HCT116 (cell line): ENCODE results near the gene CD83. TPM values are rescaled to one million over a fixed set of nuclear protein-coding genes. Genes with fewer than 3 reads are reported as not detected.

Experiments used
- ATAC-seq: fragments of 200-7000 bp; cut with Tn5 transposase; 2 replicates; pipeline ENCODE4 v1.9.1; 2020; ENCODE audit warnings: mild to moderate bottlenecking, moderate library complexity
- BruUV-seq: library from RNA; stranded (reverse); fragments of 400-500 nt; replicated peaks from 2 replicates; lab custom pipeline; 2021; lab: Mats Ljungman, UMichigan
- CTCF ChIA-PET: fragments of 300-600 bp; sonication (Branson Sonifier 250); formaldehyde crosslinking; loops from one replicate; lab custom pipeline; 2021; ENCODE audit warnings: antibody characterized with exemption; lab: Charles Lee
- POLR2A ChIA-PET: fragments of 300-600, 350-600 bp; sonication (Branson Sonifier 250); formaldehyde crosslinking; loops from one replicate; lab custom pipeline; 2021; ENCODE audit warnings: antibody characterized with exemption; lab: Charles Lee
- RAD21 ChIA-PET, 2 experiments: fragments of 300-600 bp; sonication (Branson Sonifier 250); formaldehyde crosslinking; loops; one replicate each; lab custom pipeline; 2023; ENCODE audit warnings: low total read pairs in 2 of 2; ENCODE audit not compliant: uncharacterized antibody in 2 of 2, unreplicated experiment in 2 of 2, low non-redundant PET in 1 of 2; lab: Charles Lee
- DNase-seq: peaks from one replicate; pipeline ENCODE4 v3.0.0-alpha.2; 2010; ENCODE audit warnings: low read depth, low spot score
- H2AFZ ChIP-seq: fragments of 200-600 bp; shearing (Covaris generic), sonication (generic); 2 replicates; pipeline ENCODE4 v1.6.1; 2017; ENCODE audit warnings: low read depth, mixed run types, mixed read lengths, antibody characterized with exemption, low read length; ENCODE audit not compliant: poor library complexity, severe bottlenecking
- H3K27ac ChIP-seq: 2 replicates; pipeline ENCODE4 v1.5.1; 2012; ENCODE audit warnings: low read depth, low read length
- H3K27me3 ChIP-seq: fragments of 200-600 bp; sonication (generic); 2 replicates; pipeline ENCODE4 v1.6.1; 2016; ENCODE audit warnings: mixed run types, low read length, mixed read lengths; ENCODE audit not compliant: insufficient read depth
- H3K36me3 ChIP-seq, 2 experiments: fragments of 200-500 bp in 1 of 2; fragments of 200-600 bp in 1 of 2; sonication (Bioruptor generic) in 1 of 2; sonication (generic) in 1 of 2; 2 replicates each; pipeline versions ENCODE4 v1.5.1 to v1.6.1; 2014 to 2016; ENCODE audit warnings: low read length in 2 of 2, inconsistent platforms in 1 of 2, mixed read lengths in 1 of 2, mixed run types in 1 of 2; ENCODE audit not compliant: insufficient read depth in 2 of 2, control insufficient read depth in 1 of 2
- H3K4me1 ChIP-seq, 2 experiments: fragments of 200-600 bp in 1 of 2; sonication (generic) in 1 of 2; 2 replicates each; pipeline versions ENCODE4 v1.5.1 to v1.6.1; 2012 to 2017; ENCODE audit warnings: low read length in 2 of 2, inconsistent platforms in 1 of 2, mild to moderate bottlenecking in 1 of 2, mixed read lengths in 1 of 2, mixed run types in 1 of 2, moderate library complexity in 1 of 2; ENCODE audit not compliant: insufficient read depth in 2 of 2, control insufficient read depth in 1 of 2
- H3K4me2 ChIP-seq: fragments of 200-600 bp; sonication (generic); 2 replicates; pipeline ENCODE4 v1.6.1; 2017; ENCODE audit warnings: mixed run types, low read length, mixed read lengths
- H3K4me3 ChIP-seq, 2 experiments: fragments of 200-600 bp in 1 of 2; sonication (generic) in 1 of 2; replicated peaks in 1 of 2; 2 replicates each; pipeline ENCODE4 v1.5.1; 2011 to 2016; ENCODE audit warnings: low read length in 2 of 2, control low read depth in 1 of 2, low read depth in 1 of 2, mild to moderate bottlenecking in 1 of 2, mixed read lengths in 1 of 2, mixed run types in 1 of 2
- H3K79me2 ChIP-seq: fragments of 200-600 bp; sonication (generic); 2 replicates; pipeline ENCODE4 v1.6.1; 2017; ENCODE audit warnings: mild to moderate bottlenecking, mixed run types, low read length, moderate library complexity, mixed read lengths; ENCODE audit not compliant: insufficient read depth
- H3K9ac ChIP-seq: fragments of 200-600 bp; sonication (generic); 2 replicates; pipeline ENCODE4 v1.6.1; 2016; ENCODE audit warnings: low read length, mixed read lengths
- H3K9me2 ChIP-seq: fragments of 200-600 bp; sonication (generic), shearing (Covaris generic); 2 replicates; pipeline ENCODE4 v1.6.1; 2017; ENCODE audit warnings: mixed run types, mild to moderate bottlenecking, moderate library complexity; ENCODE audit not compliant: insufficient read depth
- H3K9me3 ChIP-seq, 2 experiments: fragments of 200-500 bp in 1 of 2; fragments of 200-600 bp in 1 of 2; sonication (Bioruptor generic) in 1 of 2; sonication (generic) in 1 of 2; 2 replicates each; pipeline ENCODE4 v1.6.1; 2014 to 2017; ENCODE audit warnings: low read length in 2 of 2, mixed read lengths in 2 of 2, inconsistent platforms in 1 of 2, low read depth in 1 of 2, mild to moderate bottlenecking in 1 of 2, mixed run types in 1 of 2, moderate library complexity in 1 of 2; ENCODE audit not compliant: control insufficient read depth in 1 of 2, insufficient read depth in 1 of 2
- H4K20me1 ChIP-seq: fragments of 200-600 bp; sonication (generic), shearing (Covaris generic); 2 replicates; pipeline ENCODE4 v1.6.1; 2017; ENCODE audit warnings: mixed run types, mild to moderate bottlenecking, moderate library complexity; ENCODE audit not compliant: insufficient read depth
- CEBPB ChIP-seq: IDR thresholded peaks from 2 replicates; pipeline ENCODE4 v1.6.1; 2012; ENCODE audit warnings: low read depth
- EGR1 ChIP-seq: IDR thresholded peaks from 2 replicates; pipeline ENCODE4 v1.6.1; 2012; ENCODE audit warnings: low read depth
- ELF1 ChIP-seq: IDR thresholded peaks from 2 replicates; pipeline ENCODE4 v1.6.1; 2012; ENCODE audit warnings: low read depth, borderline replicate concordance
- EZH2phosphoT487 ChIP-seq: fragments of 200-600 bp; IDR thresholded peaks from 2 replicates; pipeline ENCODE4 v1.6.1; 2018; ENCODE audit warnings: antibody characterized with exemption, borderline replicate concordance
- FOSL1 ChIP-seq: IDR thresholded peaks from 2 replicates; pipeline ENCODE4 v1.6.1; 2012; ENCODE audit warnings: low read depth
- JUND ChIP-seq: IDR thresholded peaks from 2 replicates; pipeline ENCODE4 v1.6.1; 2012
- POLR2A ChIP-seq: IDR thresholded peaks from 2 replicates; pipeline ENCODE4 v1.7.0; 2011; ENCODE audit warnings: borderline replicate concordance; ENCODE audit not compliant: insufficient read depth, insufficient read length; ENCODE audit errors: extremely low read depth
- POLR2AphosphoS5 ChIP-seq: IDR thresholded peaks from 2 replicates; pipeline ENCODE4 v1.6.1; 2011; ENCODE audit warnings: mild to moderate bottlenecking, low read depth, low read length, moderate library complexity
- RAD21 ChIP-seq: IDR thresholded peaks from 2 replicates; pipeline ENCODE4 v1.6.1; 2012; ENCODE audit warnings: low read depth, mild to moderate bottlenecking
- SIN3A ChIP-seq: IDR thresholded peaks from 2 replicates; pipeline ENCODE4 v1.6.1; 2012; ENCODE audit warnings: low read depth
- SP1 ChIP-seq: IDR thresholded peaks from 2 replicates; pipeline ENCODE4 v1.6.1; 2012; ENCODE audit warnings: low read depth
- SRF ChIP-seq: IDR thresholded peaks from 2 replicates; pipeline ENCODE4 v1.6.1; 2012; ENCODE audit warnings: low read depth
- TCF7L2 ChIP-seq: IDR thresholded peaks from 2 replicates; pipeline ENCODE4 v1.7.0; 2011; ENCODE audit warnings: borderline replicate concordance, inconsistent platforms; ENCODE audit not compliant: insufficient read depth, insufficient read length; ENCODE audit errors: extremely low read depth
- YY1 ChIP-seq: IDR thresholded peaks from 2 replicates; pipeline ENCODE4 v1.6.1; 2011; ENCODE audit warnings: low read length, low read depth, moderate library complexity, mild to moderate bottlenecking; ENCODE audit not compliant: insufficient replicate concordance; ENCODE audit errors: extremely low read depth
- ZFX ChIP-seq: fragments of 450-650 bp; IDR thresholded peaks from 2 replicates; pipeline ENCODE4 v1.6.1; 2017
- intact Hi-C: fragments of 100-400 bp; cut with micrococcal nuclease; formaldehyde crosslinking; loops from 2 replicates; pipeline ENCODE4 v1.10.0; 2022
- total RNA-seq: library from RNA; stranded (reverse); gene quantifications from one replicate; pipeline ENCODE4 v1.2.1, GENCODE V29; 2021; ENCODE audit not compliant: unreplicated experiment
- TF ChIP-seq, protein P1 (sequence below): IDR thresholded peaks from 2 replicates; pipeline ENCODE4 v1.6.1; 2012; ENCODE audit warnings: low read depth
- TF ChIP-seq, protein P2 (sequence below): IDR thresholded peaks from 2 replicates; pipeline ENCODE4 v1.6.1; 2011; ENCODE audit warnings: mild to moderate bottlenecking, low read length, moderate library complexity; ENCODE audit not compliant: insufficient replicate concordance; ENCODE audit errors: extremely low read depth

CD83 gene
- total RNA-seq, 1 experiment from 2014 or later = 6.0 TPM

DNA sequence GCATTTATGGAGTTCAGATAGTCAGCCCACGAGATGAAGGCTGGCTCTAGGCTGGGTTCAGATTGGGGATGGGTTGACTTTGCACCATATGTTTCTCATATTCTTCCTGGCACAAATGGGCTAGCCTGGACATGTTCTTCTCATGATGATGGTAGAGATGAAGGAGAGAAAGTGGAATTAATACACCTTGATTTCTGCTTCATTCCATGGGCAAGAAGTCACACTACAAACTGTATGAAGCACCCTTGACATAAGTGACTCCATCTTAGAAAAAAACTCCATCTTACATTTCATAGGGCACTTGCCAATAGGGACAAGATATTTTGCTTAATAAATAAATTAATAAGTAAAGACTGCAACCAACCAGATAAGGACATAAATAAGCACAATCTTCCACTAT lies 12.0 kb upstream of the CD83 start:
- ChIA-PET RAD21 (no interaction called here), POLR2A (no interaction called here), CTCF (no interaction called here)
- Histone ChIP-seq H3K9me3 (peaks cover 0 to 8% of the 10 kb centered on the region in 2 experiments; a peak in 2 of 4 replicates), H3K27me3 (no peaks in the 10 kb centered on the region), H3K36me3 (no peaks in the 10 kb centered on the region), H3K27ac (no peak overlapping the region), H3K4me1 (no peaks in the 10 kb centered on the region), H3K9me2 (no peaks in the 10 kb centered on the region), H3K4me2 (no peak overlapping the region), H4K20me1 (no peaks in the 10 kb centered on the region), H3K4me3 (no peak overlapping the region), H2AFZ (no peak overlapping the region), H3K9ac (no peak overlapping the region), H3K79me2 (no peaks in the 10 kb centered on the region)
- no TSS peak for BruUV-seq
- no peak for TF ChIP-seq YY1
- no peak for TF ChIP-seq RAD21
- TF ChIP-seq TCF7L2 = no peak
- TF ChIP-seq EZH2phosphoT487 = no peak
- no peak for TF ChIP-seq SIN3A
- TF ChIP-seq JUND = no peak
- TF ChIP-seq ELF1 = no peak
- no peak for TF ChIP-seq ZFX
- TF ChIP-seq FOSL1 = no peak
- TF ChIP-seq POLR2A = no peak
- TF ChIP-seq POLR2AphosphoS5 = no peak
- DNase-seq (no peak), ATAC-seq (no peak)
- intact Hi-C loops = no loop called here

DNA sequence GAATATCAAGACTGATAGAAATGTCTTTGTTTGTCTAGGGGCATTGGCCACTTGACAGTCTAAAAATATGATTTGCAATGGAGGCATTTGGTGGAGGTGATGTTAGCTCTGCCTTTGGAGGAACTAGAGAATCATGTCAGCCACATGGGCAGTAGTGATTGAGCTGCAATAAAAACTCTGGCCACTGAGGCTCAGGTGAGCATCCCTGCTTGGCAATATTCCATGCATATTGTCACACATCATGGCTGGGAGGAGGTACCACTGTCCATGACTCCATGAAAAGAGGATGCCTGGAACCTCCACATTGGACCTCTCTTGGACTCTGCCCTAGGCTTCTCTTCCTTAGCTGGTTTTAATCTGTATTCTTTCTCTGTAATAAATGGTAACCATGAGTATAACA lies 10.6 kb upstream of the CD83 start:
- Histone ChIP-seq H4K20me1 (no peaks in the 10 kb centered on the region), H3K9me3 (peaks cover 0 to 8% of the 10 kb centered on the region in 2 experiments; a peak in 2 of 4 replicates), H3K79me2 (no peaks in the 10 kb centered on the region), H3K4me1 (no peaks in the 10 kb centered on the region), H3K4me2 (no peak overlapping the region), H3K27ac (no peak overlapping the region), H3K27me3 (no peaks in the 10 kb centered on the region), H2AFZ (no peak overlapping the region), H3K9me2 (no peaks in the 10 kb centered on the region), H3K4me3 (no peak overlapping the region), H3K9ac (no peak overlapping the region), H3K36me3 (no peaks in the 10 kb centered on the region)
- ATAC-seq = no peak
- intact Hi-C loops = no loop called here
- CTCF ChIA-PET = no interaction called here
- POLR2A ChIA-PET = no interaction called here
- no TSS peak for BruUV-seq
- RAD21 ChIA-PET = no interaction called here
- no peak for DNase-seq
- TF ChIP-seq ELF1 (no peak), SRF (no peak), EGR1 (no peak), TCF7L2 (no peak), FOSL1 (no peak), ZFX (no peak), EZH2phosphoT487 (no peak), SP1 (no peak), RAD21 (no peak), CEBPB (no peak)
- TF ChIP-seq, protein P1, sequence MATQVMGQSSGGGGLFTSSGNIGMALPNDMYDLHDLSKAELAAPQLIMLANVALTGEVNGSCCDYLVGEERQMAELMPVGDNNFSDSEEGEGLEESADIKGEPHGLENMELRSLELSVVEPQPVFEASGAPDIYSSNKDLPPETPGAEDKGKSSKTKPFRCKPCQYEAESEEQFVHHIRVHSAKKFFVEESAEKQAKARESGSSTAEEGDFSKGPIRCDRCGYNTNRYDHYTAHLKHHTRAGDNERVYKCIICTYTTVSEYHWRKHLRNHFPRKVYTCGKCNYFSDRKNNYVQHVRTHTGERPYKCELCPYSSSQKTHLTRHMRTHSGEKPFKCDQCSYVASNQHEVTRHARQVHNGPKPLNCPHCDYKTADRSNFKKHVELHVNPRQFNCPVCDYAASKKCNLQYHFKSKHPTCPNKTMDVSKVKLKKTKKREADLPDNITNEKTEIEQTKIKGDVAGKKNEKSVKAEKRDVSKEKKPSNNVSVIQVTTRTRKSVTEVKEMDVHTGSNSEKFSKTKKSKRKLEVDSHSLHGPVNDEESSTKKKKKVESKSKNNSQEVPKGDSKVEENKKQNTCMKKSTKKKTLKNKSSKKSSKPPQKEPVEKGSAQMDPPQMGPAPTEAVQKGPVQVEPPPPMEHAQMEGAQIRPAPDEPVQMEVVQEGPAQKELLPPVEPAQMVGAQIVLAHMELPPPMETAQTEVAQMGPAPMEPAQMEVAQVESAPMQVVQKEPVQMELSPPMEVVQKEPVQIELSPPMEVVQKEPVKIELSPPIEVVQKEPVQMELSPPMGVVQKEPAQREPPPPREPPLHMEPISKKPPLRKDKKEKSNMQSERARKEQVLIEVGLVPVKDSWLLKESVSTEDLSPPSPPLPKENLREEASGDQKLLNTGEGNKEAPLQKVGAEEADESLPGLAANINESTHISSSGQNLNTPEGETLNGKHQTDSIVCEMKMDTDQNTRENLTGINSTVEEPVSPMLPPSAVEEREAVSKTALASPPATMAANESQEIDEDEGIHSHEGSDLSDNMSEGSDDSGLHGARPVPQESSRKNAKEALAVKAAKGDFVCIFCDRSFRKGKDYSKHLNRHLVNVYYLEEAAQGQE = no peak
- TF ChIP-seq, protein P2, sequence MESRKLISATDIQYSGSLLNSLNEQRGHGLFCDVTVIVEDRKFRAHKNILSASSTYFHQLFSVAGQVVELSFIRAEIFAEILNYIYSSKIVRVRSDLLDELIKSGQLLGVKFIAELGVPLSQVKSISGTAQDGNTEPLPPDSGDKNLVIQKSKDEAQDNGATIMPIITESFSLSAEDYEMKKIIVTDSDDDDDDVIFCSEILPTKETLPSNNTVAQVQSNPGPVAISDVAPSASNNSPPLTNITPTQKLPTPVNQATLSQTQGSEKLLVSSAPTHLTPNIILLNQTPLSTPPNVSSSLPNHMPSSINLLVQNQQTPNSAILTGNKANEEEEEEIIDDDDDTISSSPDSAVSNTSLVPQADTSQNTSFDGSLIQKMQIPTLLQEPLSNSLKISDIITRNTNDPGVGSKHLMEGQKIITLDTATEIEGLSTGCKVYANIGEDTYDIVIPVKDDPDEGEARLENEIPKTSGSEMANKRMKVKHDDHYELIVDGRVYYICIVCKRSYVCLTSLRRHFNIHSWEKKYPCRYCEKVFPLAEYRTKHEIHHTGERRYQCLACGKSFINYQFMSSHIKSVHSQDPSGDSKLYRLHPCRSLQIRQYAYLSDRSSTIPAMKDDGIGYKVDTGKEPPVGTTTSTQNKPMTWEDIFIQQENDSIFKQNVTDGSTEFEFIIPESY = no peak
